Stimulated activated CD4-positive, alpha-beta T cell treated with anti-CD3 and anti-CD28 coated beads, Interleukin-12 subunit alpha, Interleukin-12 subunit beta, amount 100 ng/mL, for 48 hours (primary cell): Measurements from ENCODE around the gene MCRIP2.
"Not testable (repeated sequence)": the region's sequence is repeated elsewhere in the genome, so short reads cannot be mapped to it uniquely, and the experiment has no call there.

ENCODE experiments used
- DNase-seq, 3 donors: peaks; one replicate each; pipeline ENCODE4 v3.0.0-alpha.2; 2020; ENCODE audit warnings: low read depth in 2 of 3, low spot score in 1 of 3

MCRIP2 gene

DNA sequence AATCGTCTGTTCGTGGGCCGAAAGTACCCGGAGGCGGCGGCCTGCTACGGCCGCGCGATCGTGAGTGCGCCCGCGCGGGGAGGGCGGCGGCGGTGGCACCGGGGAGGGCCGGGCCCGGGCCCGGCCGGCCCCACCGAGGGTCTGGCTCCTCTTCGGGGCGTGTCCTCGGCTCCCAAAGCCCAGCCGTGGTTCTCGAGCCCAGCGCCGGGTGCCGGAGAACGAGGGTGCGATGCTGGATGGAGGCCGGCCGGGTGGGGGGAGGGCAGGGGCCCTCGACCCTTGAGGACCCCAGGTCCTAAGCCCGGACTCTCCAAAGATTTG, 39.0 kb downstream of the MCRIP2 start:
- DNase-seq = no peak

DNA sequence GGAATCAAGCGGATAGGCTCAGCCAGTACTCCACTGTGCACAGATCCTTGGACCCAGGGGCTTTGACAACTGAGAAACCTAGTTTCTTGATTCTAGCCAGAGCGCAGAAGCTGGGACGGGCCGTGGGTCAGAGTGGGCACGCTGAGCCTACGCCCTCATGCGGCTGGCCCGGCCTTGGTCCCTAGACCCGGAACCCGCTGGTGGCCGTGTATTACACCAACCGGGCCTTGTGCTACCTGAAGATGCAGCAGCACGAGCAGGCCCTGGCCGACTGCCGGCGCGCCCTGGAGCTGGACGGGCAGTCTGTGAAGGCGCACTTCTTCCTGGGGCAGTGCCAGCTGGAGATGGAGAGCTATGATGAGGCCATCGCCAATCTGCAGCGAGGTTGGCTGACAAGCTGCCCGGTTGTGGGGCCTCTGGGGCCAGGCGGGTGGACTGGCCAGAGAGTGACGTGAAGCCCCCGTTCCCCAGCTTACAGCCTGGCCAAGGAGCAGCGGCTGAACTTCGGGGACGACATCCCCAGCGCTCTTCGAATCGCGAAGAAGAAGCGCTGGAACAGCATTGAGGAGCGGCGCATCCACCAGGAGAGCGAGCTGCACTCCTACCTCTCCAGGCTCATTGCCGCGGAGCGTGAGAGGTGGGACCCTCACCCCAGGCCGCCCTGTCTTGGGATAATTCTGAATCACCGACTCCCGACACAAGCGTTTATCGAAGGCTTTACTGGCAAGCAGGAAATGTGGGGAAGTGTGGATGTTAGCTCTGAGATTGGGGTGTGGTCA, 39.5 kb downstream of the MCRIP2 start:
- no peak for DNase-seq

DNA sequence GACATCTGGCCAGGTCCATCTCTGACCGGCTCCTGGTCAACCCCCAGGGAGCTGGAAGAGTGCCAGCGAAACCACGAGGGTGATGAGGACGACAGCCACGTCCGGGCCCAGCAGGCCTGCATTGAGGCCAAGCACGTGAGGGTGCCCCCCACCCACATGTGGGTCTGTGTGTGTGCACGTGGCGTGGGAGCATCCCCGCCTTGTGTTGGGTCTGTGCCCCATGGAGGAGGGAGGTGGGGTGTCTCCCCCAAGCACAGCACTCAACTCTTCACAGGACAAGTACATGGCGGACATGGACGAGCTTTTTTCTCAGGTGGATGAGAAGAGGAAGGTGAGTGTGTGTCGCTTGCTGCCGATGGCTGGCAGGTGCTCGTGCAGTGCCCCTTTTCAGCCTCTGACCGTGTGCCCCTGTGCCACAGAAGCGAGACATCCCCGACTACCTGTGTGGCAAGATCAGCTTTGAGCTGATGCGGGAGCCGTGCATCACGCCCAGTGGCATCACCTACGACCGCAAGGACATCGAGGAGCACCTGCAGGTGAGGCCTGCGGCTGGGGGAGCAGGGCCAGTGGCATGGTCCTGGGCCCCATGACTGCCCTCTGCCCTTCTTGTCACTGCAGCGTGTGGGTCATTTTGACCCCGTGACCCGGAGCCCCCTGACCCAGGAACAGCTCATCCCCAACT, 40.3 kb downstream of the MCRIP2 start:
- no peak for DNase-seq

DNA sequence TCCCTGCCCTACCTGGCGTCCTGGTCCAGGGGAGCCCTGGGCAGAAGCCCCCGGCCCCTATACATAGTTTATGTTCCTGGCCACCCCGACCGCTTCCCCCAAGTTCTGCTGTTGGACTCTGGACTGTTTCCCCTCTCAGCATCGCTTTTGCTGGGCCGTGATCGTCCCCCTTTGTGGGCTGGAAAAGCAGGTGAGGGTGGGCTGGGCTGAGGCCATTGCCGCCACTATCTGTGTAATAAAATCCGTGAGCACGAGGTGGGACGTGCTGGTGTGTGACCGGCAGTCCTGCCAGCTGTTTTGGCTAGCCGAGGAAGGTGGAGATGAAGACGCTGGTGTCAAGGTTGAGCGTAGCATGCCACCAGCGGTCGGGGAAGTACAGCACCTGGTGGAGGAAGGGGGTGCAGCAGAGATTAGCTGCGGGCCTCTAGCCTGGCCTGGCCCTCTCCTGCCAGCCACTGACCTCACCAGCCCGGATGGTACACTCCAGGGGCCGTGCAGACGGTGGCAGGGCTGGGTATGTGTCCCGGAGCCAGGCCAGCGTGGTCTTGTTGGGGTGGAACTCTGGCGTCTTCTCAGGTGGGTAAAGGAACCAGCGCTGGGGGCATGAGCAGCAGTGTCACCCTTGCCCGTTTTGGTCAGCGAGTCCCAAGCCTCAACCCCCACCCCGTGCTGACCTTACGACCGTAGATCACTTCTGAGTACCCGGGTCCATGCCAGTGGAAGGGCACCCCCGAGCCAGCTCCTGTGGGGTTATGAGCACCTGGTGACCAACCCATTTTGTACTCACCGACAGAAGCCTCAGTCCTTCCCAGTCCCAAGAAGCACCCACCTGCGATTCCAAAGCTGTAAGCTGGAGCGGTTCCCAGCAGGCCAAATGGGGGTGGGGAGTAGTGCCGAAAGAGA, 41.1 kb downstream of the MCRIP2 start:
- no peak for DNase-seq

DNA sequence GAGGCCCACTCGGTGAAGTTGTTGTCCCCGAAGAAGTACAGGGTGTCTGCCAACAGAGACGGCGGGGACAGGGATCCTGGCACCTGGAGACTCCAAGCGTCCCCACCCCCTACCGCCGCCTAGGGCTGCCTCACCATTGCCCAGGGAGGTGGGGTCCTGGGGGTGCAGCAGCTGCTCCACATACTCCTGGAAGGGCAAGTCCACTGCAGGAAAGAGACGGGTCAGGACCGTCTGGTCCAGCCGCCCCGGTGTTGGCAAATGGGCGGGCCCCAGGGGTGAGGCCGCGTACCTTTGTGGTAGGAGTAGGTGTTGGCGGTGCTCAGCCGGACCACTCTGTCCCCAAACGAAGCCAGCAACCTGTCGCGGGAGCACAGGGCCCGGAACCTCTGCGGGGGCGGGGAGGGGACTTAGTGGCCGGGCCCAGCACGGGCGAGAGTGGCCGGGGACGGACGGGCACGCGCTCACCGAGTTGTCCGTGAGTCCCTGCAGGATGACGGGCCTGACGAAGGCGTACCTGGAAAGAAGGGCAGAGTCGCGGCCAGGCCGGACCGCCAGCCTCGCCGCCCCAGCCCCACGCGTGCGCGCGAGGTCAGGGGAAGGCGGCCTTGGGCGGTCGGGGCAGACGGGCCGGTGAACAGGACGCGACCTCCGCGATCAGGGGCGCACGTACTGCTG, 41.9 kb downstream of the MCRIP2 start:
- DNase-seq = no peak

DNA sequence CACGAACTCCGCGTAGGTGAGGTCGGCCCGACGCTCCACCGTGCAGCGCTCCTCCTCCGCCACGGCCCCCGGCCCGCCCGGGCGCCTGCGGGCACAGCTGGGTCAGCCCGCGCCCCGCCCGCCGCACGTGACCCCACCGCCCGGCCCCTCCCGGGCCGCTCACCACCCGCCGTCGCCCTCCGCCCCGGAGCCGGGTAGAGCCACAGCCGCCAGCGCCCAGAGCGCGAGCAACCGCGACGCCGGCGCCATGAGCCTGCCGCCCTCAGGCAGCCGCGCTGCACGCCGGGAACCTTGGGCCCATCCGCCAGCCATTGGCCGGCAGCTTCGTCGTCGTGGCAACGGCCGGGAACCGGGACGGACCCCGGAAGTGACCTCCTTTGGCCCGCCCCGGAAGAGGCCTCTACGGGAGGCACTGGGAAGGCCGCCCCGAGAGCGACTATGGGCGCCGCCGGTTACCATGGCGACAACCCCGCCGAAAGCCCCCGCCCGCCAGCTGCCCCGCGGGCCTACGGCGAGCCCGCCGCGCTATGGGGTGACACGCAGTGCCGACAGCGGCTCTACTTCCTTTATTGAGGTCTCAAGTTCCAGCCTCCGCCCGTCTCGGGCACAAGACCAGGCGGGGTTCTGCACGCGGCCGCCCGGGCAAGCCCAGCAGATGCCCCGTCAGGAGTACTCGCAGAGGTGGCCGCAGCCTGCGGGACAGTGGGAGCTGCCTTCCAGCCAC, 42.6 kb downstream of the MCRIP2 start, which contains the start of gene JMJD8:
Gene JMJD8, minus strand, starts transcription at position 264 of the 724 bp plus-strand sequence. Its CDS starts 15 bp downstream, at position 249.
- DNase-seq = peak; percentile 93 to 98 (median 93)

DNA sequence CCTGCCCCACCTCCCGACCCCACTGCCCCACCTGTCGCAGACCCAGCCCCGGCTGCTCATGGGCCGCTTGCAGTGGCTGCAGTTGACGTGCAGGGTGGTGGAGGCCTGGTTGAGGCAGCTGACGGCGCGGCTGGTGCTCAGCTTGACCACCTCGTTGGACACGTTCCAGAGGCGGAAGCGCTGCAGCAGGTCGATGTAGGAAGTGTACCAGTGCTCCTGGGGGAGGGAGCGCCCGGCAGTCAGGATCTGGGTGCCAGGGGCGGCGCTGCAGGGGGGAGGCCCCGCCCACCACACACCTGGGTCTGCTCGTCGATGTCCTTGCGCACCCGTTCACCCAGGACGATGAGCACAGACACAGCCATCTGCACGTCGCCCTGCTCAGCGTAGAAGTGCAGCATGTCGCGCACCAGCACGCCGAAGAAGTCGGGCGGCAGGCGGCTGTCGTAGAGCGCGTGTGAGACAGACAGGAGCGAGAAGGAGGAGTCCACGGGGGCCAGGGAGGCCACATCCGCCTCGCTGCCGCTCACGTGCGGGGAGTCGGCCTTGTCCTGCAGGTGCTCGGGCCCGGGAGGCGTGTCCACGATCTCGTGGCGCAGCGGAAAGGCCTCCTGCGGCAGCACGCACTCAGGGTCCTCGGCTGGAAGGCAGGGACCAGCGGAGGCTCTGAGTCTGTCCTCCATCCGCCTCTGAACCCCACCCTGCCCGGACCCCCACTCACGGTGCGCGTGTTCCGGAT, 43.5 kb downstream of the MCRIP2 start:
- DNase-seq = no peak

DNA sequence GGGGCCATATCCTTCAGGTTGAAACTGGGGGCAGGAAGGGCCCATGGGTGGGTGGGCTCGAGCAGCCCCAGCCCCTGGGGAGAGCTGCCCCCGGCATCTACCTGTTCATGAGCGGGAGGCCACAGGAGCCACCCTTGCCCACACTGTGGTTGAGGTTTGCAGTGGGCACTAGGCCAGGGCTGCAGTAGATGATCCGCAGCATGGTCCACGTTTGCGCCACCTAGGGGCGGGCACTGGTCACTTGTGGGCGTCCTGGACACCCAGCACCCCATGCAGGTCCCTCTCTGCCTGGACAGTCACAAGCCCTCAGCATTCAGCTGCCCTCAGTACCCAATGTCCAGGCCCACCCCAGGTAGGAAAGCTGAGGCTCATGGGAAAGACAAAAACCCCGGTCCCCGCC, 44.3 kb downstream of the MCRIP2 start:
- no peak for DNase-seq

DNA sequence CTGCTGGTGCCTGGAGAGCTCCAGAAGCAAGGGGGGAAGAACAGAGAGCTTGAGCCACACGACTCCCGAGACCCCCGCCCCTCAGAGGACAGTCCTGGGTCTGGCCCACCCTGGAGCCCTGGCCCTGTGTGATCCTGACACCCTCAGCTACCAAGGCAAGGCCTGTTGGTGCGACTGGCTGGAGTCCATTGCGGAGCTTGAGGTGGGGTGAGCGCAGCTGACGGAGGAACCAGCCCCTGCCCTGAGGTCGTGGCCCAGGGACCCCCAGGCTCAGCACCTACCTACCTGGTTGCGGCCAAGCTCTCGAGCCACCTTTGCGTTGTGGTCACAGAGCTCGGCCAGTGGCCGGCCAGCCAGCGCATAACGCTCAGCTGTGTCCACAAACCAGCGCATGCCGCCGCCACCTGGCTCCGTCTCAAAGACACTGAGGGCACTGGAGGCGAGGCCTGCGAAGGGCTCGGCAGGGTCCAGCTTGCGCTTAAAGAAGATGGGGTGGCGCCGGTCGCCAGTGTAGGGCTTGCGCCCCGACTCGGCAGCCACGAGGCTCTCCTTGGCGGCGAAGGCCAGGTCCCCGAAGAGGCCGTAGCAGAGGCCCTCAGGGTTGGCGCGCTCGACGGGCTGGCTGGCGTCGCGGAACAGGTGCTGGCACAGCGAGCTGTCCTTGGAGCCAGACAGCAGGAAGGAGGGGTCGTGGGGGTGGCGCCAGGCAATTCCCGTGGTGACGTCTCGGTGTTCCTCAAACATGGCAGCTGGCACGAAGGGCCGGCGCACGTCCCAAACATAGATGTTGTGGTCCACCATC, 45.0 kb downstream of the MCRIP2 start:
- no peak for DNase-seq

DNA sequence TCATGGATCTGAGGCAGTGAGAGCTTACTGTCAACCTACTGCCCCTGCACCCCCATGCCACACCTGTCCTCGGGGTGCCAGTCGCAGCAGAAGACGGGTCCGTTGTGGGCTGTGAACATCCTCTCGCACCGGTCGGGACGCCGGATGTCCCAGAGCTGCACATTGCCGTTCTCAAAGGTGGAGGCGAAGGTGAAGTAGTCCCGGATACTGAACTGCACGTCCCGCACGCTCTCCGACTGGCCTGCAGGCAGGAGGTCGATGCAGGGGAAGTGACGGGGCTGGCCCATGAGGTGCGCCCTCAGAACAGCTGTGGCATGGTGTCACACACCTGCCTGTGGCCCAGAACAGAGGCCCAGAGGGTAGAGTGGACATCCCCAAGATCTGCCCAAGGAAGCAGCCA, 45.9 kb downstream of the MCRIP2 start:
- no peak for DNase-seq

DNA sequence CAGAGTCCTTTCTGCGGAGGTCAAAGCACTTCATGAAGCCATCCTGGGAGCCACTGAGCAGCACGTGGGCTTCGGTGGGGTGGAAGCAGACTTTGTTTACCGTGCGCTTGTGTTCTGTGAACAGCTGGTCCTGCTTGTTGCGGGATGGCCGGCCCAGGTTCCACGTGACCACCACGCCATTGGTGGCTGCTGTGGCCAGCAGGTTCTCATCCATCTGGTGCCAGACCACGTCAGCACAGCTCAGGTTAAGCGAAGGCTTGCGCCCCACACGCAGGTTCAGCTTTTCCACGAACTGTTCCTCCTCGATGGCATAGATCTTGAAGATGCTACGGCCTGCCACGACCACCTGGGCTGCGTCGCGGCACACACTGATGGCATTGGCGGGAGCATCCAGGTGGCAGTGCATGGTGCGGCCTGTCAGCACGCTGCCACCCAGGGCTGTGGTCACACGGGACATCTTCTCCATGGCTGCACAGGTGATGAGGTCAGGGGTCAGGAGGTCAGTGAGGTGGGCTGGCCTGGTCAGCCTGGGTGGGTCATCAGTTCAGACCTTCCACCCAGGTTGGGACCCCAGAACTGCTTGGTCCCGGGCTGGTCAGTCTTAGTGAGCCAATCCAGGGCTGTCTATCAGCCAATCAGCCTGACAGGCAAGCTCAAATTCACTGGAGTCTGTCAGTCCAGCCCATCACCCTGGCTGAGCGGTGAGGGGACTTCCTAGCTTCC, 47.7 kb downstream of the MCRIP2 start:
- DNase-seq = no peak

DNA sequence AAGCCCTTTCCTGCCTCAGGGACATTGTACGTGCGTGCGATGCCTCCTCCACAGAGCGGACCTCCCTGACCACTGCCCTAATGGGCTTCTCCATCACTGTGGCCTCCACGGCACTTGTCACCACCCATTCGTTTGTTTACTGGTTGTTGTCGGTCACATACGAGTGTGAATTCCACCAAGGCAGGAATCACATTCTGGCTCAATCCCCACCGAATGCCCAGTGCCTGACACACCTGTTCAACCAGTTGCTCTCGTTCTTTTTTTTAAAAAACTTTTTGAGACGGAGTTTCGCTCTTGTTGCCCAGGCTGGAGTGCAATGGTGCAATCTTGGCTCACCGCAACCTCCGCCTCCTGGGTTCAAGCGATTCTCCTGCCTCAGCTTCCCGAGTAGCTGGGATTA, 49.6 kb downstream of the MCRIP2 start:
- not testable (repeated sequence) for DNase-seq

DNA sequence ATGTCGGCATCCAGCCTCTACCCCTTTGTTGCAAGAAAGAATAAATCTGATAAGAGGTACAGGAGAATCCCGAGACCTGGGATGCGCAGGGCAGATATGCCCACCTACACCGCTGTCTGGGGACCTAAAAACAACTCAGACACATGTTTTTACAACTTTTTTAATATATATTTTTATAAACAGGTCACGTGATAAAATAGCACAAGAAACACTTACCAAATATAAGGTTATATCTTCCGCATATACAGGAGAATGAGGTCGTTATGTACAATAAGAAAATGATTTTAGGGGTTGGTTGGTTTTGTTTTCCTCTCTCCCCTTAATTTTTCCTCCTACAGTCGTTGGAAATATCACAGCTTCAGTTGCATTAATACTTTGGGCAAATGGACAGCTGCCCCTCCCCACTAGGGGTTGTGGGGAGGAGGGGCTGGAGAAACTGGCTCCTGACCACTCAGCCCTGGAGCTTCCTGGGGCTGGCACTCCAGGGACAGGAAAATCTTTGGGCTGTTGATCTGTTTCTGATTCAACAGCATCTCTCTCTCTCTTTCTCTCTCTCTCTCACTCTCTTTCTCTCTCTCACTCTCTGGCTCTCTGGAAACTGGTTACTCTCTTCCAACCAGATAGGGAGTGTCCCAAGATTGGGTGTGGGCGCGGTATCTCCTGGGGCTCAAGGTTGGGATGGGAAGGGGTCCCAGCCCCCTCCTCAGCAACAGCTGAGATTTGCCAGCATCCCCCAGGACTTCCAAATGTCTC, 50.9 kb downstream of the MCRIP2 start:
- no peak for DNase-seq

DNA sequence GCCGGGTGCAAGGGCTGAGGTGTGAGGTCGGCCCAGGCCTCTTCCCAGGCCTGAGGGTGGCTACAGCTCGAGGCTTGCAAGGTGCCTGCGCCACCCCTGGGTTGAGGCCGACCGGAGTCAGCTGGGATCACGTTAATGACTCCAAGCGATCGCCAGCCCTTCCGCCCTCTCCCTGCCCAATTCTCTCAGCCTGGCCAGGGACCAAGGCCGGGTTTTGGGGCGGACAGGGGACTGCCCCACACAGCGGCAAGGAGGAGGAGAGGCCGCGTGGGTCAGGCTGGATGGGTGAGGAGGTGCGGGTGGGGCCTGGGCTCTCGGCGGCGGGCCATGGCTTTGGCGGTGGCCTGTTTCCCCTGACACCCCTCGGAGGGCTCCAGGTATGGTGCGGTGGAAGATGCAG, 51.7 kb downstream of the MCRIP2 start:
- no peak for DNase-seq

DNA sequence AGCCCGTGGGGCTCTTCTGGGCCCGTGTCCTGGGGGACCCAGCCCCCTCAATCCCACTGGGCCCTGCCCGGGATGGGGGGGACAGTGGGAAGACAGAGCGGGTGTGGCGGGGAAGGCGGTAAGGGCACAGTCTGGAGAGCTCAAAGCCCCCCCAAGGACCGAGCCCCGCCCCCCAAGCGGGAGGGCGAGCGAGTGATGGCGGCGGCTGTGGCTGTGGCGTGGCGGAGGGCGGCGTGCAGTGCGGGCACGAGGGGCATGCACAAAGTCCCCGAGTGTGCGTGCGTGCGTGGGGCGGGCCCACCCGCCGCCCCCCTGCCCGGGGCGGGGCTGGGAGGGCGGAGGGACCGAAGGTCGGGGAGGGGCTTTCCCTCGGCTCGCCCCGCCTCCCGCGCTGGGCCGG, 52.1 kb downstream of the MCRIP2 start:
- DNase-seq = no peak

DNA sequence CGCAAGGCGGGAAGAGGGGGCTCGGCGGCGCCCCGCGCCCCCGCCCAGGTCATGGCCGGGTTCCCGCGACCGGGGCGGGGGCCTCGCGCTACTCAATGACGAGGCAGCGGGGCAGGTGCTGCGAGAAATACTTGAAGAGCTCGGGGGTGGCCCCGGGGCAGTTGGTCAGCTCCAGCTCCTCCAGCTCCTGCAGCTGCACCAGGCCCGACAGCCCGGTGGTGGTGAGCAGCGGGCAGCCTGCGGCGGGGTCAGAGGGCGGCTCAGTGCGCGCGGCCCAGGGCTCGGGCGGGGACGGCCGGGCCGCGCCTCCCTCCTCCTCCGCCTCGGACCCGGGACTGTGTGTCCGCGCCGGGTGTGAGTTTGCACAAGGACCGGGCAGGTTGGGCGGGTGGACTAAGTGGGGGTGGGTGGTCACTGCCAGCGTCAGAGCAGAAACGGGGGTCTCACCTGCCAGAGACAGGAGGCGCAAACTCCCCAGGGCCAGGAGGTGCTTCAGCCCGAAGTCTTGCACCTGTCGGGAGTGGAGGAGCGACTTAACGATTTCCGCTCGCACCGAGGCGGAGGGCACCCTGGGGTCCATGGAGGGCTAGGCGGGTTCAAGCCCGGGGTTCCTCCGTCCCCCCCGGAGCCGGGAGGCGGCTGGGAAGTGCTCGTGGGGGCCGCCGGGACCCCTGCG, 52.7 kb downstream of the MCRIP2 start:
- no peak for DNase-seq

DNA sequence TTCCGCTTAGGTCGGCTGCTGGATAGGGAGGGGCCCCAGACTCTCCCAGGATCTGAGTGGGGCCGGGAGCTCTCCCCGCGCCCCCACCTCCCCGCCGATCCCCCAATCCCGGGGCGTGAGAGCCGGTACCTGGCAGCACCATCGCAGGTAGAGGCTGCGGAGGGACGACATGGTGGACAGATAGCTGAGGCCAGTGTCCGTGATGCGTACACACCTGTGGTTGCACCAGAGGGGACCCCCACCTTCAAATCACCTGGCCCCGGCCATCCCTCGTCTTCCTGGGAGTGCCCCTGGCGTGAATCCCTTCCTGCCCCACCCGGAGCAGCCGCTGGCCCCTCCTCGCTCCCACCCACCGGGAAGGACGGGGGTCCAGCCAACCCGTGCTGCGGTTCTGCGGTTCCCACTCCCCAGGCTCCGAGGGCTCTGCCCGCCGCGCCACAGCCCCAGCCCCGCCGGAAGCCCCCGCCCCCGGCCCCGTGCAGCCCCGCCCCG, 53.3 kb downstream of the MCRIP2 start:
- no peak for DNase-seq
